ENCODE data around the gene ACOT6. TPM values are rescaled to one million over a fixed set of nuclear protein-coding genes. Genes with fewer than 3 reads are reported as not detected.
"Not testable (repeated sequence)": the region's sequence is repeated elsewhere in the genome, so short reads cannot be mapped to it uniquely, and the experiment has no call there.

The ACOT6 gene, protein sequence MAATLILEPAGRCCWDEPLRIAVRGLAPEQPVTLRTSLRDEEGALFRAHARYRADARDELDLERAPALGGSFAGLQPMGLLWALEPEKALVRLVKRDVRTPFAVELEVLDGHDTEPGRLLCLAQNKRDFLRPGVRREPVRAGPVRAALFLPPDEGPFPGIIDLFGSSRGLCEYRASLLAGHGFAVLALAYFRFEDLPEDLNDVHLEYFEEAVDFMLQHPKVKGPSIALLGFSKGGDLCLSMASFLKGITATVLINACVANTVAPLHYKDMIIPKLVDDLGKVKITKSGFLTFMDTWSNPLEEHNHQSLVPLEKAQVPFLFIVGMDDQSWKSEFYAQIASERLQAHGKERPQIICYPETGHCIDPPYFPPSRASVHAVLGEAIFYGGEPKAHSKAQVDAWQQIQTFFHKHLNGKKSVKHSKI
- total RNA-seq (2014; rRNA removed; shearing (Covaris generic)): not detected in 2 replicates

GRCh38 chr14:73612339-73613045 is at the start of gene ACOT6:
ACOT6 (plus strand) TSS chr14:73612517; CDS start chr14:73612572, 55 bp downstream.
- no peaks in the 10 kb centered on the region for H3K27me3 ChIP-seq
- peak within 1 kb of the TSS; percentile 71 for H3K4me3 ChIP-seq
- DNase-seq: peak; percentile 81 to 82
- no peaks in the 10 kb centered on the region; the same call in 1 of the 2 replicates for H3K4me1 ChIP-seq
- no peaks in the 10 kb centered on the region for H3K9me3 ChIP-seq (replicated peaks)
- H3K27ac ChIP-seq: no peak within 1 kb of the TSS
- no peaks in the 10 kb centered on the region for H3K36me3 ChIP-seq

- H3K27me3 ChIP-seq: not testable (repeated sequence)
These were observed 49.6 kb upstream of the ACOT6 start for GRCh38 chr14:73562696-73563095.

DNA sequence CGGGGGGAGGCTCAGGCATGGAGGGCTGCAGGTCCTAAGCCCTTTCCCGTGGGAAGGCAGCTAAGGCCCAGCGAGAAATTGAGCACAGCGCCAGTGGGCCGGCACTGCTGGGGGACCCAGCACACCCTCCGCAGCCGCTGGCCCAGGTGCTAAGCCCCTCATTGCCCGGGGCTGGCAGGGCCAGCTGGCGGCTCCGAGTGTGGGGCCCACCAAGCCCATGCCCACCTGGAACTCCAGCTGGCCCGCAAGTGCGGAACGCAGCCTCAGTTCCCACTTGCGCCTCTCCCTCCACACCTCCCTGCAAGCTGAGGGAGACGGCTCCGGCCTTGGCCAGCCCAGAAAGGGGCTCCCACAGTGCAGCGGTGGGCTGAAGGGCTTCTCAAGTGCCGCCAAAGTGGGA is 45.9 kb upstream of the ACOT6 start:
- H3K36me3 ChIP-seq, DNase-seq: not testable (repeated sequence)

More at GRCh38 chr14:73562696-73563095, 49.6 kb upstream of the ACOT6 start:
- not testable (repeated sequence) for H3K4me3 ChIP-seq; H3K9me3 ChIP-seq (replicated peaks); H3K36me3 ChIP-seq; H3K27ac ChIP-seq; H3K4me1 ChIP-seq; DNase-seq

DNA sequence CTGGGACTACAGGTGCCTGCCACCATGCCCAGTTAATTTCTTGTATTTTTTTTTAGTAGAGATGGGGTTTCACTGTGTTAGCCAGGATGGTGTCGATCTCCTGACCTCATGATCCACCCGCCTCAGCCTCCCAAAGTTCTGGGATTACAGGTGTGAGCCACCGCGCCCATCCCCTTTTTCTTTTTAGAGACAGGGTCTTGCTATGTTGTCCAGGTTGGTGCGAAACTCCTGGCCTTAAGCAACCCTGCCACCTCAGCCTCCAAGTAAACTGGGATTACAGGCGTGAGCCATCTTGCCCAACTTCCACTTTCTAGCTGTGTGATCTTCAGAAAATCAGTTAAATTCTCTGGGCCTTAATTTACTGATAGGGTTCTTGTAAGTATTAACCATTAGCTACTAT is 45.4 kb upstream of the ACOT6 start:
- not testable (repeated sequence) for H3K4me1 ChIP-seq; DNase-seq; H3K27me3 ChIP-seq; H3K4me3 ChIP-seq; H3K27ac ChIP-seq; H3K36me3 ChIP-seq; H3K9me3 ChIP-seq (replicated peaks)

More for the DNA sequence above, 45.9 kb upstream of the ACOT6 start:
- not testable (repeated sequence) for H3K9me3 ChIP-seq (replicated peaks); H3K4me1 ChIP-seq; H3K4me3 ChIP-seq; H3K27me3 ChIP-seq; H3K27ac ChIP-seq

DNA sequence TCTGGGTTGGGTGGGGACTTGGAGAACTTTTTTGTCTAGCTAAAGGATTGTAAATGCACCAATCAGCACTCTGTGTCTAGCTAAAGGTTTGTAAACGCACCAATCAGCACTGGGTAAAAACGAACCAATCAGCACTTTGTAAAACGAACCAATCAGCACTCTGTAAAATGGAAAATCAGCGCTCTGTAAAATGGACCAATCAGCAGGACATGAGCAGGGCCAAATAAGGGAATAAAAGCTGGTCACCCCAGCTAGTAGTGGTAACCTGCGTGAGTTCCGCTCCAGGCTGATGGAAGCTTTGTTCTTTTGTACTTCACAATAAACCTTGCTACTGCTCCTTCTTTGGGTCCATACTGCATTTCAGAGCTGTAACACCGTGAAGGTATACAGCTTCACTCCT is 45.0 kb upstream of the ACOT6 start:
- Histone ChIP-seq H3K4me3 (no peak overlapping the region), H3K27me3 (no peaks in the 10 kb centered on the region), H3K36me3 (no peaks in the 10 kb centered on the region), H3K27ac (no peak overlapping the region), H3K4me1 (no peaks in the 10 kb centered on the region), H3K9me3 (replicated peaks) (0 out of 2 replicates have a peak, but pooled peaks cover 2% of the 10 kb centered on the region)
- DNase-seq: no peak

DNA sequence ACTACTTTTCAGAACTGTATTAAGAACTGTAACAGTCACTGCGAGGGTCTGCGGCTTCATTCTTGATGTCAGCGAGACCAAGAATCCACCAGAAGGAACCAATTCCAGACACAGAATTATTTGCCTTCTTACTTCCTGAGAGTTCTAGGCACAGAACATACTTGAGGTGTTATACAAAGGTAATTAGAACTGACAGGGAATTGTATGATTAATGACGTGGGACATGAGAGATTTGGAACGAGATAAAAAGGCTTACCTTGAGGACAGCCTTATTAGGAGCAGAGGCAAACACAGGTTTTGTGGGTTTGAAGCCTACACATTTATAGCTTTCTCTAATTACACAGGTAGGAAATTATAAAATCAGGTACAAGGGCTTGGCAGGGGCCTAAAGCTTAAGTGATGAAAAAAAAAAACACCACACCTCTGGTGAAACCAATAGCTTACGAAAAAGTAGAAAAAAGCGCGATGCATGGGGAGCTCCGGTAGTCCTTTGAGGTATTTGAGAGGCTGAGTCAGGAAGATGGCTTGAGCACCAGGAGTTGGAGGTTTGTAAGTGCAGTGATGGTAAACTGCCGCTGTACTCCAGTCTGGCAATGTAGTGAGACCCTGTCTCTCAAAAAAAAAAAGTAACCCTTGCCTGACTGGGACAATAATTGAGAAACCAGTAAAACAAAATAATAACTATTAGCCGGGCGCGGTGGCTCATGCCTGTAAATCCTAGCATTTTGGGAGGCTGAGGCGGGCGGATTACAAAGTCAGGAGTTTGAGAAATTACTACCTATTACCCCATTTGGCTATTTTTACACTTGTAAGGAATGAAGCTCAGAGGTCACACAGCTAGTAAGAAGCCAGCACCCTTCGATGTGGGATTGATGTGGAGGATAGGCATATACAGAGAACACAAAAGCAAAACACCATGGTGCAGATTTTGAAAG is 44.1 kb upstream of the ACOT6 start:
- Histone ChIP-seq H3K9me3 (replicated peaks) (0 out of 2 replicates have a peak, but pooled peaks cover 2% of the 10 kb centered on the region), H3K27ac (peak overlapping the region; percentile 83; the same call in 1 of the 2 replicates), H3K4me1 (no peaks in the 10 kb centered on the region), H3K27me3 (no peaks in the 10 kb centered on the region), H3K36me3 (no peaks in the 10 kb centered on the region), H3K4me3 (peak overlapping the region; percentile 74)
- peak in 1 of 2 experiments; percentile 39 for DNase-seq

DNA sequence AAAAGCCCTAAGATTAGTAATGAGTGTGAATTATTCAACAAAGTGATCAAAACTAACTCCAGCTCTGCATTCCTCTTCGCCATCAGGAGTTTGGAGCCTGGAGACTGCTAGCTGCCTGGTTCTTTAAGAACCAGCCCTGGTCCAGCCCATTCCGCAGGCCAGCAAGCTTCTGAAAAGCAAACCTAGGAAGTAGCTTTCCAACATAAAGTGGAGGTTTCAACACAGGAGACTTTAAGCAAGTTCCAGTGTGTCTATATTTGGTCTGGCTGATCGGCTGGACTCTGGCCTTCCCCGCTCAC is 43.5 kb upstream of the ACOT6 start:
- H3K36me3 ChIP-seq; H3K4me1 ChIP-seq; H3K9me3 ChIP-seq (replicated peaks); H3K27me3 ChIP-seq; DNase-seq: not testable (repeated sequence)
- peak overlapping the region; percentile 83 for H3K27ac ChIP-seq
- peak overlapping the region; percentile 74 for H3K4me3 ChIP-seq

- H3K27me3 ChIP-seq; H3K36me3 ChIP-seq; H3K4me1 ChIP-seq; H3K9me3 ChIP-seq (replicated peaks): not testable (repeated sequence)
- DNase-seq: peak; percentile 82 to 87
- peak within 1 kb of the TSS; percentile 83 for H3K27ac ChIP-seq
- peak within 1 kb of the TSS; percentile 74 for H3K4me3 ChIP-seq
These were observed 42.9 kb upstream of the ACOT6 start, which contains the start of gene ACOT2 for GRCh38 chr14:73569185-73569958. ACOT2 (plus strand) TSS chr14:73569213; CDS start chr14:73569241, 28 bp downstream.

GRCh38 chr14:73570913-73571312 is 41.4 kb upstream of the ACOT6 start:
- H3K27me3 ChIP-seq; H3K27ac ChIP-seq; H3K36me3 ChIP-seq; H3K9me3 ChIP-seq (replicated peaks); H3K4me3 ChIP-seq; H3K4me1 ChIP-seq: not testable (repeated sequence)
- DNase-seq: peak; percentile 51 to 53

- H3K27me3 ChIP-seq; H3K9me3 ChIP-seq (replicated peaks); H3K4me3 ChIP-seq; H3K4me1 ChIP-seq; H3K27ac ChIP-seq; H3K36me3 ChIP-seq; DNase-seq: not testable (repeated sequence)
These were observed 39.3 kb upstream of the ACOT6 start for GRCh38 chr14:73573034-73573433.

- not testable (repeated sequence) for DNase-seq, H3K4me1 ChIP-seq
These were observed 38.6 kb upstream of the ACOT6 start for GRCh38 chr14:73573740-73574139.

DNA sequence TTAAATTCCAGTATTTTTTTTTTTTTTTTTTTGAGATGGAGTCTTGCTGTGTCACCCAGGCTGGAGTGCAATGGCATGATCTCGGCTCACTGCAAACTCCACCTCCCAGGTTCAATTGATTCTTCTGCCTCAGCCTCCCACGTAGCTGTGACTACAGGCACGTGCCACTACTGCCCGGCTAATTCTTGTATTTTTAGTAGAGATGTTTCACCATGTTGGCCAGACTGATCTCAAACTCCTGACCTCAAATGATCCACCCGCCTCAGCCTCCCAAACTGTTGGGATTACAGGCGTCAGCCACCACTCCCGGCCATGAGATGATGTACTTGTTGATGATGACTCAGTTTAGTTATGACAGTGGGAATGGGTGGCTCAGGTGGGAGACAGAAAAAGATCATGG is 38.1 kb upstream of the ACOT6 start:
- not testable (repeated sequence) for DNase-seq; H3K27me3 ChIP-seq; H3K36me3 ChIP-seq; H3K9me3 ChIP-seq (replicated peaks); H3K4me3 ChIP-seq; H3K4me1 ChIP-seq; H3K27ac ChIP-seq

More at GRCh38 chr14:73573740-73574139, 38.6 kb upstream of the ACOT6 start:
- H3K9me3 ChIP-seq (replicated peaks); H3K27ac ChIP-seq; H3K4me3 ChIP-seq; H3K36me3 ChIP-seq; H3K27me3 ChIP-seq: not testable (repeated sequence)

- no peak for DNase-seq
These were observed 35.9 kb upstream of the ACOT6 start for GRCh38 chr14:73576391-73576790.

GRCh38 chr14:73577214-73577613 is 35.1 kb upstream of the ACOT6 start:
- H3K27me3 ChIP-seq; H3K36me3 ChIP-seq; H3K4me1 ChIP-seq; H3K9me3 ChIP-seq (replicated peaks); DNase-seq; H3K4me3 ChIP-seq; H3K27ac ChIP-seq: not testable (repeated sequence)

More at GRCh38 chr14:73576391-73576790, 35.9 kb upstream of the ACOT6 start:
- no peaks in the 10 kb centered on the region for H3K36me3 ChIP-seq
- no peaks in the 10 kb centered on the region for H3K4me1 ChIP-seq
- H3K27ac ChIP-seq: no peak overlapping the region
- H3K9me3 ChIP-seq (replicated peaks): no peaks in the 10 kb centered on the region
- H3K4me3 ChIP-seq: no peak overlapping the region
- no peaks in the 10 kb centered on the region for H3K27me3 ChIP-seq

All from SJCRH30 (cell line).